Measurements from ENCODE around the gene GPX3. TPM values are rescaled to one million over a fixed set of nuclear protein-coding genes. Genes with fewer than 3 reads are reported as not detected.

The GPX3 gene
- total RNA-seq, 1 experiment from 2014 or later = 20.4 TPM

- H3K18ac ChIP-seq (ENCODE audit: insufficient read length, low read depth, low read length) = no peak overlapping the region
- TF ChIP-seq CTCF (conservative IDR thresholded peaks at IDR 0.05) = no peak
These were observed 40.4 kb downstream of the GPX3 start for GRCh38 chr5:151060742-151061141.

More at GRCh38 chr5:151060742-151061141, 40.4 kb downstream of the GPX3 start:
- peaks cover 3 to 33% (median 17%) of the 10 kb centered on the region in 3 experiments for H3K36me3 Mint-ChIP-seq (ENCODE audit: insufficient read depth in 1 of 3, low read depth in 3 of 3)
- no CpG with 5 or more reads among the region's 6 CpGs for WGBS (ENCODE audit: extremely low coverage, insufficient read length, low lambda C conversion rate)
- no peak overlapping the region for H2BK20ac ChIP-seq (ENCODE audit: low read depth, low read length, poor library complexity, severe bottlenecking)
- H3K4me3 Mint-ChIP-seq = no peak overlapping the region
- H4K8ac ChIP-seq (replicated peaks; ENCODE audit: insufficient read length, low read depth, low read length) = no peak overlapping the region
- no peak overlapping the region for H2BK5ac ChIP-seq (ENCODE audit: insufficient read length, low read length)
- no peaks in the 10 kb centered on the region for H3K27me3 Mint-ChIP-seq (ENCODE audit: low read depth)
- H2BK120ac ChIP-seq (ENCODE audit: low read depth, low read length, poor library complexity, severe bottlenecking) = no peak overlapping the region
- H3K9me3 Mint-ChIP-seq = no peaks in the 10 kb centered on the region
- no peak overlapping the region for H3K14ac ChIP-seq (ENCODE audit: insufficient read depth, low read length)
- H3K27ac ChIP-seq (ENCODE audit: insufficient read length, low read depth, low read length) = no peak overlapping the region
- no peaks in the 10 kb centered on the region for H3K23me2 ChIP-seq (ENCODE audit: insufficient read length, low read depth, low read length, poor library complexity, severe bottlenecking)
- H3K23ac ChIP-seq (ENCODE audit: insufficient read length, low read depth, low read length) = no peak overlapping the region
- H3T11ph ChIP-seq (ENCODE audit: low read length) = no peak overlapping the region
- no peak overlapping the region for H2AFZ ChIP-seq (ENCODE audit: low read length)
- no peaks in the 10 kb centered on the region for H4K20me1 ChIP-seq (ENCODE audit: control insufficient read depth, insufficient read depth, insufficient read length)
- H2AK5ac ChIP-seq (ENCODE audit: insufficient read length, low read length) = no peak overlapping the region
- H4K5ac ChIP-seq (ENCODE audit: insufficient read length, low read depth, low read length) = no peak overlapping the region
- no peak overlapping the region for H3K4ac ChIP-seq (ENCODE audit: low read depth, low read length)
- H3K27me3 ChIP-seq (ENCODE audit: insufficient read depth, low read length) = no peaks in the 10 kb centered on the region
- H3K56ac ChIP-seq (ENCODE audit: insufficient read length, low read depth, low read length) = no peak overlapping the region
- H4K91ac ChIP-seq (ENCODE audit: insufficient read length, low read depth, low read length) = no peak overlapping the region
- no peaks in the 10 kb centered on the region for H3K79me1 ChIP-seq (ENCODE audit: insufficient read depth, low read depth, low read length, poor library complexity, severe bottlenecking)
- H3K4me2 ChIP-seq (ENCODE audit: insufficient read depth, insufficient read length, low read length) = no peak overlapping the region
- peak overlapping the region in 2 of 3 experiments; percentile 23 to 82; a peak in 3 of 7 replicates for H3K27ac Mint-ChIP-seq
- H2BK12ac ChIP-seq (ENCODE audit: insufficient read length, low read depth, low read length) = no peak overlapping the region
- no peak for DNase-seq
- no peak overlapping the region for H3K9ac ChIP-seq (ENCODE audit: extremely low read depth, insufficient read length, low read length)
- H2BK15ac ChIP-seq (ENCODE audit: low read depth, low read length) = no peak overlapping the region
- no peaks in the 10 kb centered on the region for H3K79me2 ChIP-seq (ENCODE audit: insufficient read depth, low read length)
- H3K9me3 ChIP-seq (ENCODE audit: control insufficient read depth, low read depth, low read length) = no peaks in the 10 kb centered on the region
- no peaks in the 10 kb centered on the region; a peak in 1 of 4 replicates for H3K4me1 Mint-ChIP-seq
- H3K4me1 ChIP-seq (ENCODE audit: insufficient read depth, low read length) = no peaks in the 10 kb centered on the region

All from H9 (cell line).